GM19023 (cell line): ENCODE data around the gene ZNF146.
A peak's percentile ranks its signal among the peaks of the same experiment; 100 is the strongest.
"Not testable (repeated sequence)": the region's sequence is repeated elsewhere in the genome, so short reads cannot be mapped to it uniquely, and the experiment has no call there.

ENCODE experiments used
- ATAC-seq: cut with Tn5 transposase; IDR thresholded peaks from one replicate; pipeline ENCODE4 v1.9.1; 2021; ENCODE audit warnings: mild to moderate bottlenecking, moderate library complexity; ENCODE audit not compliant: unreplicated experiment

The ZNF146 gene

DNA sequence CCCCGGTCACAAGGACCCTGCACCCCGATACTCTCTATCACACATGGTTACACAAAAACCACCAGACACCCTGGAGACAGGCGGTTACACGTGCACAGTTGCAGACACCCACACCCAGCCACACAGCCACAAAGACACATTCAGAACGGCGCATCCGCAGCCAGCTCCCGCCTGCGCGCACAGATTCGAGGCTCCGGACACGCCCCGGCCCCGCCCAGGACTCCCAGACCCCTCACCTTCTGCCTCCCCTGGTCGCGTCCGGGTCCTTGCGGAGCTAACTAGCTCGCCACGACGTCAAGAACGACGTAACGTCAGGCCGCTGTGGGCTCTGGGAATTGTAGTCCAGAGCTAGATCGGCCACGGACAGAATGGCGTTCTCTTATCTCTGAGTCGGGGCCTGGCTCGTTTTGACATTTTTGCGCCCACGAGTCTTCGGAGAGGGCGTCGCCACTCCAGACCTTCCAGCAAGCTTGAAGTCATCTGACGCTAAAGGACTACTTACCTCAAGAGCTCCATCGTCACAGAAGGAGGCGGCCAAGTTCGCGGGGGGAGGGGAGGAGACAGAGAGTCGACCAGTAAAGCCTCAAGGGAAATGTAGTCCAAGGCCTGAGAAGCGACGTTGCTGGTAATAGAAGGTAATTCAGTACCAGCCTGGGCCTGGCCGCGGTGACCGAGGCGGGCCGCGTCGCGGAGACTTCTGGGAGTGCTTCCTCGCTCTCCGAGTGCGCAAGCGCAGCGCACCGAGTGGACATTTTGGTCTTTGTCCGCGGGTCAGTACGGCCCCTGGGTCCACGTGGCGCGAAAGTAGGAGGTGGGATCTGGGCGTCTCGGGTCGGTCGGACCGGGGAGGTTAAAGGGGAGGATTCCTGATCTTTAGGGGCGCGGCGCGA, at the start of gene ZNF146, which contains the start of gene ZNF565:
Gene ZNF146 (plus strand): TSS at position 721 of the 890 bp plus-strand sequence. CDS start 21,335 bp downstream, outside the sequence.
Gene ZNF565 (minus strand): TSS at position 280 of the 890 bp plus-strand sequence. CDS start 12,680 bp downstream, outside the sequence.
- peak; percentile 88 for ATAC-seq

DNA sequence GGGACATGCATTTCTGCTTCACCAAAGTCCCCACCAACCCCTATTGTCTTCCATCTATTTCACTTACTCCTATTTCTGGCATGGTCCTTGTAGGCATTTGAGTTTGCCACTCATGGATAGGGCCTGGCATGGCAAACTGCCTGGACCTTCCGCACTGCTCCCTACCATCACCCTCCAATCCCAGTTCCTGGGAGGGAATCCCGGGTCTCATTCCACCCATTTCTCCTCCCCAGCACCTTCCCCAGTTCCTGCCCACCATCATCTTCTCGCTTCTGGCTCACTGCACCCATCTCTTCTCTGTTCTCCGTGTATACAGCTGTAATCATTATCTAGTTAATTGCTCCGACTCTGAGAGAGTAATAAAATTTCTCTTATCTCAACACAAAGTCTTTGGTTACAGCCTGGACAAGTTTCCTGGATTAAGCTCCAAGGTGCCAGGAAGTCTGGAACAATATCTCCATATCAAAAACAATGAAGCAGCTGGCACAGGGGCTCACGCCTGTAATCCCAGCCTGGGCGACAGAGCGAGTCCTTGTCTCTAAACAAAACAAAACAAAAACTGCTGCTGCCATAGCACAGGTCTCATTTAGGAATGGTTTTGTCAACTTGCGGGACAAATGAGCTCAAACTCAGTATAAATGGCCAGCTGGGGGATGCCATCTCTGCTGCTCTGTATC, 45.7 kb upstream of the ZNF146 start:
- no peak for ATAC-seq

DNA sequence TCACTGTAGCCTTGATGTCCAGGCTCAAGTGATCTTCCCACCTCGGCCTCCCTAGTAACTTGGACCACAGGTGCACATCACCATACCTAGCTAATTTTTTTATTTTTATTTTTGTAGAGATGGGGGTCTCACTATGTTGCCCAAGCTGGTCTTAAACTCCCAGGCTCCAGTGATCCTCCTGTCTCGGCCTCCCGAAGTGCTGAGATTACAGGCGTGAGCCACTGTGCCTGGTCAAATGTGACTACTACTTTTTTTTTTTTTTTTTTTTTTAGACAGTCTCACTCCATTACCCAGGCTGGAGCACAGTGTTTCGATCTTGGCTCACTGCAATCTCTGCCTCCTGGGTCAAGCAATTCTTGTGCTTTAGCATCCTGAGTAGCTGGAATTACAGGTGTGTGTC, 42.1 kb upstream of the ZNF146 start:
- ATAC-seq, result no peak

DNA sequence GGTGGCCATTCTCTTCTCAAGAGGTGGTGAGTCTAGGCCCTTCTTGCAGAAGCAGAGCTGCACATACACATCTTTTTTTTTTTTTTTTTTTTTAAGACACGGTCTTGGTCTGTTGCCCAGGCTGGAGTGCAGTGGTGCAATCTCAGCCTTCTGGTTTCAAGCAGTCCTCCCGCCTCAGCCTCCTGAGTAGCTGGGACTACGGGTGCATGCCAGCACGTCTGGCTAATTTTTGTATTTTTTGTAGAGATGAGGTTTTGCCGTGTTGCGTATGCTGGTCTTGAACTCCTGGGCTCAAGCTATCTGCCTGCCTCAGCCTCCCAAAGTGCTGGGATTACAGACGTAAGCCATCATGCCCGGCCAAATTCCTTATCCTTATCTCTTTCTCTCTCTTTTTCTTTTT, 41.1 kb upstream of the ZNF146 start:
- not testable (repeated sequence) for ATAC-seq

DNA sequence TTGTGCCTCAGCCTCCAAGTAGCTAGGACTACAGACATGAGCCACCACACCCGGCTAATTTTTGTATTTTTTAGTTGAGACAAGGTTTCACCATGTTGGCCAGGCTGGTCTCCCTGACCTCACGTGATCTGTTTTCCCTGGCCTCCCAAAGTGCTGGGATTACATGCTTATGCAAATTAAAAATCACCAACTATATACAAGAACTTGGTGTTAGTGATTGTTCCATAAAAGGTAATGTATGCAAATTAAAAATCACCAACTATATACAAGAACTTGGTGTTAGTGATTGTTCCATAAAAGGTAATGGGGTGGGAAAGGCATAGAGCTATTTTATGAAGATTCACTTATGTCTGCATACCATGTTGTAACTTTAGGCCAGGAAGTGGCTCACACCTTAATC, 35.8 kb upstream of the ZNF146 start:
- ATAC-seq, result not testable (repeated sequence)

DNA sequence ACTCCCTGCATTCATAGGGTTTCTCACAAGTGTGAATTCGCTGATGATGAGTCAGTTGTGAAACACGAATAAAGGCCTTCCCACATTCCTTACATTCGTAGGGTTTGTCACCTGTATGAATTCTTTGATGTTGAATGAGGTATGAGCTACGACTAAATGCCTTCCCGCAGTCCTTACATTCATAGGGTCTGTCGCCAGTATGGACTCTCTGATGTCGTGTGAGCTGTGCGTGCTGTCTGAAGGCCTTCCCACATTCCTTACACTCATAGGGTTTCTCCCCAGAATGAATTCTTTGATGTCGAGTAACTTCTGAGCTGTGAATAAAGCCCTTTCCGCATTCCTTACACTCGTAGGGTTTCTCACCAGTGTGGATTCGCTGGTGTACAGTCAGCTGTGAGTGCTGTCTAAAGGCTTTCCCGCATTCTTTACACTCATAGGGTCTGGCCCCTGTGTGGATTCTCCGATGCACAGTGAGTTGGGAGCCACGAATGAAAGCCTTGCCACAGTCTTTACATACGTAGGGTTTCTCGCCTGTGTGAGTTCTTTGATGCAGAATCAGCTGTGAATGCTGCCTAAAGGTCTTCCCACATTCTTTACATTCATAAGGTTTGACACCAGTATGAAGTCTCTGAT, 32.2 kb upstream of the ZNF146 start:
- no peak for ATAC-seq

DNA sequence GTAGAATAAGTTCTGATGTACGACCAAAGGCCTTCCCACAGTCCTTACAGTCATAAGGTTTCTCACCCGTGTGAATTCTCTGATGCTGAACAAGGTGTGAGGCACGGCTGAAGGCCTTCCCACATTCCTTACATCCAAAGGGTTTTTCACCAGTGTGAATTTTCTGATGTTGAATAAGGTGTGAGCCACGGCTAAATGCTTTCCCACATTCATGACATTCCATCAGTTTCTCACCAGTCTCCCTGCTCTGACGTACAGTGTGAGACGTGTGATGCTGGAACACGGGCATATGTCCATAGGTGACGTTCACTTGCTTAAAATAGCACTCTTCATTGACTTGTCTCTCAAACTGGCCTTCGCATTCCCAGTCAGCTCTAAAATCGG, 31.7 kb upstream of the ZNF146 start:
- no peak for ATAC-seq

DNA sequence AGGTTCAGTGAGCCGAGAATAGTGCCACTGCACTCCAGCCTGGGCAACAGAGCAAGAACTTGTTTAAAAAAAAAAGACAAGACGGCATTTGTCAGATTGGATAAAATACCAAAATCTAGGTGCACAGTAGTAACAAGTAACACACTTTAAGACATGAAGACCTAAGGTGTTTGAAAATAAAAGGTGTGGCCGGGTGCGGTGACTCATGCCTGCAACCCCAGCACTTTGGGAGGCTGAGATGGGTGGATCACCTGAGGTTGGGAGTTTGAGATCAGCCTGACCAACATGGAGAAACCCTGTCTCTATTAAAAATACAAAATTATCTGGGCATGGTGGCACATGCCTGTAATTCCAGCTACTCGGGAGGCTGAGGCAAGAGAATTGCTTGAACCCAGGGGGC, 28.2 kb upstream of the ZNF146 start:
- not testable (repeated sequence) for ATAC-seq

DNA sequence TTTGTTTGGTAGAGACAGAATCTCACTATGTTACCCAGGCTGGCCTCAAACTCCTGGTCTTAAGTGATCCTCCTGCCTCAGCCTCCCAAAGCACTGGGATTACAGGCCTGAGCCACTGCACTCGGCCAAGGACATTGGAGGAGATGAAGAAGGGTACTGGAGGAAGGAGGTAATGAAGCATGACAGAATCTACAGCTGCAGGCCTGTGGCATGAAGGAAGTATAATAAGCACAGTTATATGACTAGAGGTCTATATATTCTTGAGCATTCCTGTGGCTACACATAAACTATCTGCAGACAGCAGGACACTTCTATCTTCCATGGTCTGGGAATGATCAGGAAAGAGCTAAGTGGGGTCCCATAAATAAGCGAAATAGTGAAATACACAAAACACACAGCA, 18.7 kb upstream of the ZNF146 start:
- ATAC-seq, result no peak

DNA sequence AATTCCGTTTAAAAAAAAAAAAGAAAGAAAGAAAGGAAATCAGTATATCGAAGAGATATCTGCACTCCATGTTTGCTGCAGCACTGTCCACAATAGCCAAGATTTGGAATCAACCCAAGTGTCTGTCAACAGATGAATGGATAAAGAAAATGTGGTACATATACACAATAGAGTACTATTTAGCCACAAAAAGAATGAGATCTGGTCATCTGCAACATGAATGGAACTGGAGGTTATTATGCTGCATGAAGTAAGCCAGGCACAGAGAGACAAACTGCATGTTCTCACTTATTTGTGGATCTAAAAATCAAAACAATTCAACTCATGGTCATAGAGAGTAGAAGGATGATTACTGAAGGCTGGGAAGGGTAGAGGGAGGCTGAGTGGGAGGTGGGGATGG, 16.8 kb upstream of the ZNF146 start:
- no peak for ATAC-seq

DNA sequence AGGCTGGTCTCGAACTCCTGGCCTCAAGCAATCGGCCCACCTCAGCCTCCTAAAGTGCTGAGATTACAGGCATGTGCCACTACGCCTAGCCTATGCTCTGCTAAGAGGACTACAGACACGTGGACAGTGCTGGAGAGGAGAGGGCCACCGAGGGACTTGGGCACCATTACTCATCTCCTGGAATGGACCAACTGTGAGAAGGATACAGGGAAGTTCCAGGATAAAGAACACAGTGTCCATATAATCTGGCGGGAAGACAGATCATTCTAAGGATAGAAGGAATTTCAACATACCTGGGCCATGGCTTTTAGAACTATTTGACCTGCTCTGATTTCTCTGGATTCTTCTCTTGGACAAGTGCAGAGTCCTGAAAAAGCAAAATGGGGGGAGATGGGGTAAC, 13.2 kb upstream of the ZNF146 start:
- no peak for ATAC-seq

DNA sequence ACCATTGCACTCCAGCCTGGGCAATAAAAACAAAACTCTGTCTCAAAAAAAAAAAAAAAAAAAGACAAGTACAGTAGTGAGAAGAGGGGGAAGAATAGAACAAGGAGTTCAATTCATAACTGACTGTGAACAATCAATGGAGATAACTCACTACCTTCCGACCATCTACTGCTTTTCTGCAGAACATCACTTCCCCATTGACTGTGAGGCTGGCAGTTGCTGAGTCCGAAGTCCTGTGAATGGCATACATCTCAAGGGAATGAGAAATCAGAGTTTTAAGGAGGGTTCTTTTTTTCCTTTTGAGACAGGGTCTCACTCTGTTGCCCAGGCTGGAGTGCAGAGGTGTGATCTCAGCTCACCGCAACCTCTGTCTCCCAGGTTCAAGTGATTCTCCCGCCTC, 11.6 kb upstream of the ZNF146 start:
- no peak for ATAC-seq

DNA sequence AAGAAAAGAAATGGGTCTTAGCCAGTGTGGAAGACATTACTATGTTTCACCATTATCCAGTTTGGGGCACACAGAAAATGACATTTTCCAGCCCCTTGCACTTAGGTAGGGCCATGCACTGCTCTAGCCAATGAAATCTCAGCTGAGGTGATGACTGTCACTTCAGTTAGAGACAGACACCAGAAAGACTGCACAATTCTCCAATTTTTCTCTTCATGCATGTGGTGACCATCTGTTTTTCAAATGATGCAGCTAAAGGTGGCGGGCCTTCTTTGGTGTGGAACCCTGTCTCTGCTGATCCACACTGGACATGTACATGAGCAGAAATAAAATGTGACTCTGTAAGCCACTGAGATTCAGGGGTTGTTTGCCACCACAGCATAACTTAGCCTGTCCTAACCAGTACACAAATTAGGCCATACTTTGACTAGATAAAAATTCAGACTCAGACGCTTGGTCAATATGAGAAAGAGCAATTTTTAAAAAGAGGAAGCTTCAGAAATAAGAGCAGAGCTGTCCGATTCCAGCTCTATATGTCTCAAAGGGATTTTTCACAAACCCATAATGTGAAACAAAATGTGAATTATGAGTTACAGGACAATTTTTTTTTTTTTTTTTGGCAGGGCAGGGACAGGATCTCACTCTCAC, 7.2 kb upstream of the ZNF146 start:
- ATAC-seq, result no peak

DNA sequence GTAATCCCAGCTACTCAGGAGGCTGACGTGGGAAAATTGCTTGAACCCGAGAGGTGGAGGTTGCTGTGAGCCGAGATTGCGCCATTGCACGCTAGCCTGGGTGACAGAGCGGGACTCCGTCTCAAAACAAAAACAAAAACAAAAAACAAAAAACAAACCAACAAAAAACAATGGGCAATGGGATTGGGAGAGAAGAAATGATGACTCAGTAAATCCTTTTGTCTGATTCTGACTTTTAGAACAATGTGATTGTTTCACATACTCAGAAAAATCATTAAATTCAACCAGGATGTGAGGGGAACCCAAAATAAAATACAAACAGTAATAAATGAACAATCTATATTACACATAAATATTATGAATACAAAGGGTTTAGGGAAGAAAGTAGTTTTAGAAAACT, 5.5 kb upstream of the ZNF146 start:
- no peak for ATAC-seq

DNA sequence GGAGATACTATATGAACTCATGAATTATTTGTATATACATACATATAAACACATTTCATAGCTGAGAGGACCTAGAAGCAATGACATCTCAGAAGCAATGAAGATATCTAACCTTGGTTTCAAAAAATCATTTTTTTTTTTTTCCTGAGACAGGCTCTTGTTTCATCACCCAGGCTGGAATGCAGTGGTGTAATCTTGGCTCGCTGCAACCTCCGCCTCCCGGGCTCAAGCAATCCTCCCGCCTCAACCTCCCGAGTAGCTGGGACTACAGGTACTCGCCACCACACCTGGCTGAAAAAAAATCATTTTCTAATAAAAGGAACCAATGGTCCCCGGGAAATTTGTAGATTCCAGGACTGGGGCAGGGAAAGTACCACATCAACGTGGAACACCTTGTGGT, 4.4 kb upstream of the ZNF146 start:
- ATAC-seq, result no peak

DNA sequence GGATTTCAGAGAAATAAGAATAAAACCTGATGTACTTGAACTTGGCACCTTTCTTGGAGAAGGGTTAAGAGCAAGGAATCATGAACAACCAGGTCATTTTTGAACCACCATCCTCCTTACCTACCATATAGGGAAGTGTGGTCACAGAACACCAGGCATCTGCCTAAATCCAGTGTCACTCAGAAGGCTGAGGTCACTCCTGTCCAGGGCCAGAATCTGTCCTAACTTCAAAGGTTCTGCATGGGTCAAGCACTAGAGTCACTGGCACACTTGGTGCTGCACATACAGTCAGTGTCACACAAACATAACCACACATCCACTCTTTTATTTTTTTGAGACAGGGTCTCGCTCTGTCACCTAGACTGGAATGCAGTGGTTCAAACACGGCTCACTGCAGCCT, 2.0 kb upstream of the ZNF146 start:
- no peak for ATAC-seq

DNA sequence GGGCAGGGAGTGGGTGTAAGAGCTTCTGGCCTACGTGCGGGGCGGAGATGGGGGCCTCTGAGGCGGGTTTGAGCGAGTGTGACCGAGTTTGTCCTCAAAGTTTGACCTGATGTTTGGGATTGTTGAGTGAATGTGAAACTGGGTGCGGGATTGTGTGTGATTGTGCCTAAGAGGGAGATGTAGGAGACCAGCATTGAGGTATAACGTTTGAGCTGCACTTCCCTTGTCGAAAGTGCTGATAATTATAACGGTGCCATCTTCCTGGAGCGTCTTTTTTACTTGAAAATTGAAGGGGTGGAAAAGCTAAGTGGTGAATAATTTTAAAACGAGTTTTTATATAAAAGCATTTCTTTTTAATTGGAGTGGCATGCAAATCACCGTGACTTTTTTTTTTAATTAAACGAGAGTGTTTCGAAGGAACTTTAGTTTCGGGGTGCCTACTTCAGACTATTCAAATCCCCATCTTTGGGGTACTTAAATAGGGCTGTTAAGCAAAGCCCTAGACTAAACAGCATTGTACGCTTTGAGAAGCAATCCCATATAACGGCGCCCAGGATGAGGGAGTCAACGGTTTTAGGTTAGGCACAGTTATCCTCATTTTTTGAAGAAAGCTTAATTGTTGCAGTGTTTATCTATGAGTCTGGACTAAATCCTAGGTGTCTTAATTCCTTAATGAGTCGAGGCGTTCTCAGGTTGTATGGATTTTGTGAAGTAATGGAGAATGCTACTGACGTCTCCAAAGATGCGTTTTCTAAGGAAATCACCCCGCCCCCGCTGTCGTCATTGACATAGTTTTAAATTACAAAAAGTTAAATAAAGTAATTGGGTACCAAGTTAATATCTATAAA, 594 bp downstream of the ZNF146 start:
- ATAC-seq, result no peak

DNA sequence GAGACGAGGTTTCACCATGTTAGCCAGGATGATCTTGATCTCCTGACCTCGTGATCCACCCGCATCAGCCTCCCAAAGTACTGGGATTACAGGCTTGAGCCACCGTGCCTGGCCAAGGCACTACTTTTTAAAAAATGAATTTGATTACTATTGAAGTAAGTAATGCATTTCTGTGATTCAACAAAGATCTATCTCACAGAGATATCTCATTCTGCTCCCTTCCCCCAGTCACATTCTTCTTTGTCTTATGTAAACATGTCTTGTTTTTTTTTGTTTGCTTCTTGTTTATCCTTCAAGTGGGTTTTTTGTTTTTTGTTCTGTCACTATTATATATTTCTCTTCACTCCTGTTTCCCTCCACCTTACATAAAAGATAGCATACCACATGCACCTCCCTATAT, 6.6 kb downstream of the ZNF146 start:
- no peak for ATAC-seq

DNA sequence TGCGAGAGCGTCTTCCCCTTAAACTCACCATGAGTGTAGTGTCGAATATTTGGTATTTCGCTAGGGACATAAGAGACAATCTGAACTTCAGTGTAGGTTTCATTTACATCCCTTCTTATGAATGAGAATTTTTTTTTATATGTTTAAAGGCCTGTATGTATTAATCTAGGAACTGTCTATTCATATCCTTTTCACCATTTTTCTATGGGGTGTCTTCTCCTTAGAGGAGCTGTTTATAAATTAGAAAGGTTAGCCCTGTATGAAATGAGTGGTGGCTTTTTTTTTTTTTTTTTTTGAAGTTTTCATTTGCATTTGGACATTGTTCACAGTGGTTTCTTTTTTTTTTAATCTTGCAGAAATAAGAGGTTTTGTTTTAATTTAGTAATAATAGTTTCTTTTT, 7.6 kb downstream of the ZNF146 start:
- no peak for ATAC-seq

DNA sequence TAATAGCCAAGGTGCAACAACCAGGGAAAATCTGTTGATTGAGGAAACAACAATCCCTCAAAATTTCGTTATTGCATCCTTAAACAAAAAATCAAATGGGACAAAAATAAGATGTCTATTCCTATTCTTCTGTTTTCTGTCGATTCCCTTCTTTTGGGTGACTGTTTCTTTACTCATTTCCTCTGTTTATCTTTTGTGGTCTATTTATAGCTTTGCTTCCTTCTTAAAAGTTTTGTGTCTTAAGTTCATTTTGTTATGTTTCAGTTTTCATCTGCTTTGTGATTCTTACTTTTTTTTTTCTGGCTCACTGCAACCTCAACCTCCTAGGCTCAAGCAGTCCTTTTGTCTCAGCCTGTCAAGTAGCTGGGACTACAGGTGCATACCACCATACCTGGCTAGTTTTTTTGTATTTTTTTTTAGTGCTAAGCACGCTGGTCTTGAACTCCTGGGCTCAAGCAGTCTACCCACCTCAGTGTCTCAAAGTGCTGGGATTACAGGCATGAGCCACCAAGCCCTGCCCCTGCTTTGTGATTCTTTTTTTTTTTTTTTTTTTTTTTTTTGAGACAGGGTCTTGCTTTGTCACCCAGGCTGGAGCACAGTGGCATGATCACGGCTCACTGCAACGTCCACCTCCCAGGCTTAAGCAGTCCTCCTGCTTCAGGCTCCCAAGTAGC, 10.4 kb downstream of the ZNF146 start:
- no peak for ATAC-seq
